Right atrium auricular region (tissue), 2 donors: ENCODE results near the gene IL1R1. TPM values are rescaled to one million over a fixed set of nuclear protein-coding genes. Genes with fewer than 3 reads are reported as not detected.
A peak's percentile ranks its signal among the peaks of the same experiment; 100 is the strongest.

Experiments used
- DNase-seq: peaks from one replicate; pipeline ENCODE4 v3.0.0-alpha.2; 2019; ENCODE audit warnings: low spot score
- H3K27ac ChIP-seq, 2 donors: fragments of 200-600 bp; sonication (generic); 1 replicate in 1 of 2; 2 replicates in 1 of 2; pipeline ENCODE4 v1.5.1; 2016 to 2019
- H3K27me3 ChIP-seq, 2 donors: fragments of 200-600 bp; sonication (generic); one replicate each; pipeline versions ENCODE4 v1.5.1 to v1.6.0; 2017 to 2019
- H3K36me3 ChIP-seq: fragments of 200-600 bp; sonication (generic); one replicate; pipeline ENCODE4 v1.5.1; 2016
- H3K4me1 ChIP-seq, 2 donors: fragments of 200-600 bp; sonication (generic); one replicate each; pipeline versions ENCODE4 v1.5.1 to v1.6.0; 2017 to 2019
- H3K4me3 ChIP-seq, 2 donors: fragments of 200-600 bp; sonication (generic); 1 replicate in 1 of 2; 2 replicates in 1 of 2; pipeline ENCODE4 v1.5.1; 2017 to 2019; ENCODE audit warnings: mild to moderate bottlenecking in 1 of 2, moderate library complexity in 1 of 2
- H3K9me3 ChIP-seq, 2 donors: fragments of 200-600 bp; sonication (generic); one replicate each; pipeline ENCODE4 v1.5.1; 2019
- CTCF ChIP-seq, 2 donors: fragments of 200-600 bp; sonication (generic); IDR thresholded peaks; one replicate each; pipeline ENCODE4 v1.5.1; 2019; ENCODE audit warnings: antibody characterized with exemption in 2 of 2
- total RNA-seq, 2 donors: library from RNA; depleted of rRNA; stranded (reverse); fragments of >200 nt; gene quantifications; one replicate each; pipeline ENCODE4 v1.1.0, GENCODE V29; 2016

IL1R1 gene
- total RNA-seq, 2 donors from 2014 or later, result 28.7 to 86.2 TPM

GRCh38 chr2:102181376-102181775, 38.8 kb downstream of the IL1R1 start:
- Histone ChIP-seq H3K9me3 (no peaks in the 10 kb centered on the region), H3K36me3 (peaks cover 6% of the 10 kb centered on the region), H3K27me3 (no peaks in the 10 kb centered on the region), H3K27ac (no peak overlapping the region), H3K4me3 (no peak overlapping the region), H3K4me1 (no peaks in the 10 kb centered on the region)
- TF ChIP-seq CTCF (IDR thresholded peaks at IDR 0.05), result no peak
- DNase-seq, result no peak

- H3K9me3 ChIP-seq, result no peaks in the 10 kb centered on the region
- no peak overlapping the region for H3K4me3 ChIP-seq
- no peak for TF ChIP-seq CTCF (IDR thresholded peaks at IDR 0.05)
- peaks cover 0 to 6% of the 10 kb centered on the region in 2 donors for H3K4me1 ChIP-seq
- no peak for DNase-seq
- H3K27ac ChIP-seq, result no peak overlapping the region
- H3K27me3 ChIP-seq, result no peaks in the 10 kb centered on the region
- no peaks in the 10 kb centered on the region for H3K36me3 ChIP-seq
Observed at GRCh38 chr2:102181919-102182635, 39.5 kb downstream of the IL1R1 start.

- Histone ChIP-seq H3K4me3 (no peak overlapping the region), H3K9me3 (no peaks in the 10 kb centered on the region), H3K36me3 (no peaks in the 10 kb centered on the region), H3K4me1 (peaks cover 0 to 9% of the 10 kb centered on the region in 2 donors), H3K27ac (no peak overlapping the region), H3K27me3 (no peaks in the 10 kb centered on the region)
- TF ChIP-seq CTCF (IDR thresholded peaks at IDR 0.05), result no peak
- DNase-seq, result no peak
Observed at GRCh38 chr2:102184018-102184417, 41.5 kb downstream of the IL1R1 start.

GRCh38 chr2:102184568-102184967, 42.0 kb downstream of the IL1R1 start:
- H3K27me3 ChIP-seq, result no peaks in the 10 kb centered on the region
- no peak for TF ChIP-seq CTCF (IDR thresholded peaks at IDR 0.05)
- no peaks in the 10 kb centered on the region for H3K36me3 ChIP-seq
- H3K9me3 ChIP-seq, result no peaks in the 10 kb centered on the region
- H3K4me3 ChIP-seq, result no peak overlapping the region
- peaks cover 0 to 9% of the 10 kb centered on the region in 2 donors for H3K4me1 ChIP-seq
- no peak for DNase-seq
- no peak overlapping the region for H3K27ac ChIP-seq

DNA sequence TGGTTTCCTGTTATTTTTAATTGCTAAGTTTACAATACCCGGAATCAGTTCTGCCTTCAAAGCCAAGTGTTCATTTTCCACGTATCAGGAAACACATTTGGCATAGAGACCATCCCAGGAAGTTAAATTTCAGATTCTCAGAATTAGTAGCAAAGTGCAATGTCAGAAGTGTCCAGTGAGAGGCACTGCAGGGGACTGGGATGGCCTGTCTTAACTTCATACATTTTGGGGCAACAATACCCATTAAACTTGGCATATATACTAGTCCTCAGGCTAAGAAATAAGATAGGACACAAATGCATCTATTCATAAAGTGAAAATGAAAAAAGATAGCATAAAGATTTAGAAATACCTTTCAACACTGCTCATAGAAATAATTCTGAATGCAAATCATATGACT, 42.8 kb downstream of the IL1R1 start:
- Histone ChIP-seq H3K9me3 (no peaks in the 10 kb centered on the region), H3K36me3 (no peaks in the 10 kb centered on the region), H3K27ac (no peak overlapping the region), H3K27me3 (no peaks in the 10 kb centered on the region), H3K4me3 (no peak overlapping the region), H3K4me1 (peaks cover 0 to 9% of the 10 kb centered on the region in 2 donors)
- TF ChIP-seq CTCF (IDR thresholded peaks at IDR 0.05), result peak; percentile 20 to 59
- no peak for DNase-seq
